SH-SY5Y (cell line): ENCODE measurements around the gene TUBA3C.

Experiments used
- GATA2 ChIP-seq: IDR thresholded peaks from 2 replicates; pipeline ENCODE4 v1.6.1; 2011; ENCODE audit warnings: mild to moderate bottlenecking, low read depth, low read length
- GATA3 ChIP-seq: IDR thresholded peaks from 2 replicates; pipeline ENCODE4 v1.6.1; 2011; ENCODE audit warnings: low read depth, mild to moderate bottlenecking, low read length, moderate library complexity

The TUBA3C gene

GRCh38 chr13:19169496-19169895, 12.1 kb downstream of the TUBA3C start:
- TF ChIP-seq GATA2: no peak
- no peak for TF ChIP-seq GATA3

DNA sequence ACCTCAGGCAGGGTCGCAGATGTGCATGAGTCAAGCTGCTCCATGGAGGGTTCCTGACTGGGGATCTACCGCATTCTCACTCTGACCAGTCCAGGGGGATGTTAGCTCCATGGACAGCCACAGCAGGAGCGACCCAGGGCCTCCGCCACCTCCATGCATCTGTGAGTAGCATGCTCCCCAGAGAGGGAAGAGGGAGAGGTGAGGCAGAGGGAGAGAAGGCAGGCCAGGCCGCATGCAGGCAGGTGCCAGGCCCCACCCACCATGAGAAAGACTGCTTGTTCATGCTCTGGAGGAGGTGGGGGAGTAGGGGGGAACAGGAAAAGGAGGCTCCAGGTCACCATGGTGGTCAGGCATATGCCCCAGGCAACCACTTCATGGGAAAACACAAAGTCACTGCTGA, 20.3 kb downstream of the TUBA3C start:
- no peak for TF ChIP-seq GATA3
- no peak for TF ChIP-seq GATA2

GRCh38 chr13:19159761-19160420, 21.7 kb downstream of the TUBA3C start:
- TF ChIP-seq GATA2: no peak
- TF ChIP-seq GATA3: no peak

DNA sequence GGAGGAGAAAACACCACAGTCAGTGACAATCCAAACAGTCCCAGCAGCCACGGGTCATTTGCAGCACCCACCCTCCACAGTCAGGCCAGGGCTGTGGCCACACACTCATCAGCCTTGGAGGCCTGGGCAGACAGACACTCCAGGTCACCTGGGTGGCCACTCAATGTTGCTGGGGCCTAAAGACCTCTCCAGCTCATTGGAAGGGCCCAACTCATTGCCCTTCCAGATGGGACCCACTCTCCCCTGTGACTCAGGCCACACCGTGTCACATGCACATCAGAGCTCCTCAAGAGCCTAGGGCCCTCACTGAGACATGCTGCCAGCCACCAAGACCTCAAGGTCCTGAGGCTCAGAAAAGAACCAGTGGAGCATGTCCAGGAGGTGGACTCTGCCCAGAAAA, 22.4 kb downstream of the TUBA3C start:
- TF ChIP-seq GATA2 (no peak), GATA3 (no peak)

- no peak for TF ChIP-seq GATA2
- no peak for TF ChIP-seq GATA3
These were observed 23.0 kb downstream of the TUBA3C start for GRCh38 chr13:19158526-19159174.

DNA sequence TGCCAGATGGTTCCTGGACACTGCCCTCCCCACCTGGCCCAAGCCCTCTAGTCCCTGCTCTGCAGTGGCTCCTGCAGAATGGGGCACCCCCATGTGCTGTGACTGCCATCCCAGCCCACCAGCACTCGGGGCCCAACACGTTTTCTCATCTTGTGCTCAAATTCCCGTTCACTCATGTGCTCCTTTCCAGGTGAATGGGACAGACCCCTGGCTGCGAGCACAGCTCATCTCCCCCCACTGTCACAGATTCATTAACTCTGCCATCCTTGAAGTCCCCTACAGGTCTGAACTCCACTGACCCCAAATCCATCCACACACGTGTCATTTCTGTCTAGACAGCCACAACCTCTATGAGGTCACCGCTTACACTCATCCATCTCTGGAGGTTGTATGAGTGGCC, 23.6 kb downstream of the TUBA3C start:
- TF ChIP-seq GATA2 (no peak), GATA3 (no peak)

DNA sequence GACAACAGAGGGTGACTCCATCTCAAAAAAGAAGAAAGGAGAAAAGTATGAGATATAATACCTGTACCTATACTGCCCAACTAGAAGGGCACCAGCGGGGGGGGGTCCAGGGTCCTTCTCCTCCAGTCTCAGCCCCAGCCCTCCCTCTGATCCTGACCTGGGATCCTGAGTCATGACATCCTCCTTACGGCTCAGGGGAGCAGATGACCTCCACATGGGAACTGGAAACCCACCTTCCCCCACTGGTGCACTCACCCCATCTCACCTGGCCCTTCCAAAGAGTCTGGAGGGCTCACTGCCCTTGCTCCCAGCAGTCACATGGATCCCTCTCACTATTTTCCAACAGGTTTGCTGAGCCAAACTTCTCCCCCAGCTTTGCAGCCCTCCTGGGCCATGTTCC, 24.2 kb downstream of the TUBA3C start:
- TF ChIP-seq GATA3: no peak
- TF ChIP-seq GATA2: no peak

GRCh38 chr13:19156013-19156825, 25.4 kb downstream of the TUBA3C start:
- TF ChIP-seq GATA3: no peak
- TF ChIP-seq GATA2: no peak

DNA sequence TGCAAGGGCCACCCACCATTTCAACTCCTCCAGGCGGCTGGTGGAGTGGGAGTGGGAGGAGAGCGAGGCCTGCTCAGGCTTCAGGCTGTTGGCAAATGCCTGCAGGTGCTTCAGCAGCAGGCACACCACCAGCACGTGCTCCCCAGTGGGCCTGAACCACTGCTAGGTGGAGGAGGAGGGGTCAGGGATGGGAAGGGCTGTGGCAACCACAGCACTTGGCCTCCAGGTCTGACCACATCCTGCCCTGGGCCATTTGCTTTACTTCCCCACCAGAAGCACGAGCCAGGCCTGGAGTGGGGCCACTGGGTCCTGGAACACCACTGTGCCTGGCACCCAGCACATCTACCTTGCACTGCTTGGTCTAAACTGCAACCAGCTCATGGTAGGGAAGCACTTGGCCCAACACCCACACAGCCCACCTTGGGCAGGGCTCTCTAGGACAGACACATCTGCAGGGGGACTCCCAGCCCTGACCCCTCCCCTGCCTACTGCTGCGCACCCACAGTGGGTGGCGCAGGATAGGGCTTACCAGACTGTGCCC, 26.2 kb downstream of the TUBA3C start:
- TF ChIP-seq GATA3 (no peak), GATA2 (no peak)

DNA sequence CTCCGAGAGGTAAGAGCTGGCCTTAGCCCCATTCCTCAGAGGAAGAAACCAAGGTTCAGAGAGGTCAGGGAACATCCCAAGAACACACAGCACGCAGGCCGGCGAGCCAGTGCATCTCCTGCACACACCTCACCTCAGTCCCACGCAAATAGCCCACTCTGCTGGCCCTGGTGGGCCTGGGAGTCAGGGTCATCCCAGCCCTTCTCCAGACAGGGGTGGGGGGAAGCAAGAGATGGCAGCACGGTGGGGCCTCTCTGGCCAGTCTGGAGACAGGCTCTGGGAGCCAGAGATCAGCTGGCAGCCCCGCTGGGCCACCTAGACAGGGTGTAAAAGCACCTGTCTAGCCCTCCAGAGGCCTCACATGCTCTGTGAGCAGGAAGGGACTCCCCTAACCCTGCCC, 26.8 kb downstream of the TUBA3C start:
- TF ChIP-seq GATA3 (no peak), GATA2 (no peak)

DNA sequence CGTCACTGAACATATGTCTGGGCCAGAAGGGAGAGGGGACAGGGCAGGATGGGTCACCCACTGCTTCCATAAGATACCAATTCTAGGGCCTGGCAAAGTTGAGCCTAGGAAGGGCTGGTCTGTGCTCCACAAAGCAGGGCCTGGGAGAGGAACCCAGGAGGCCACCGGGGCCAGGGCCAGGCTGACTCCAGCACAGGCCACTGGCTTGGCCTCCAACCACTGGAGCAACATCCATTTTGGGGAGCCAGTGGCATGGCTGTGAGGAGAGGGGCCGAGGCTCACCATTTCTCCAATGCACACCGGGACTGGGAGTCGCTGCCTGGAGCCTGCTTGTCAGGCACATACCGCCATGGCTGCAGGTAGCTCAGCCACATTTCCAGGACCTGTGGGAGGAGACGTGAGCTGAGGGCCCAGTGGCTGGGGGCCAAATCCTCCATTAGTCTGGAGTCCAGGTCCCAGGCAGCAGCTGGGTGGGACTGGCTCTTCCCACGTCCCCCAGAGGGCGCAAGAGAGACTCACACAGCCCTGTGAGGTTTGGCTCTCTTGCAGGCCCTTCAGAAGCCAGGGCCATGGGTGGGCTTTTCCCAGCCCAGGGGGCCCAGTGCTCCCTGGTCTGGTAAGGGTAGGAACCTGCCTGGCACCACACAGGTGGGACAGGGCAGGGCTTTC, 27.7 kb downstream of the TUBA3C start:
- TF ChIP-seq GATA3 (no peak), GATA2 (no peak)

DNA sequence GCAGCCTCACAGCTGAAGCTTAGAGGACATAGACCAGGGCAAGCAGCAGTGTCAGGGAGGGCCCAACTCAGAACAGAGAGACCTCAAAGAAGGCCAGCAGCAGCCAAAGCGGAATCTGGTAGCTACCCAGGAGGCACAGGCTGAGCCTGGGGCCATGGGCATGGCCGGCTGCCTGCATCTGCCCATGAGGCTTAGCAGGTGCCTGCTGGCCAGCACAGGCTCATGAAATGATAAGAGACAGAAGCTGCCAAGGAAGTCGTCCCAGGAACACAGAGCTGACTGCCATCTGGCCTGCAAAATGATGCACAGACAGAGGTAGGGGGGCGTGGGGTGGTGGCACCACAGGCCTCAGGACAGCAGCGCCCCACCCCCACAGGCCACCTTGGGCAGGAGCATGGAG, 29.2 kb downstream of the TUBA3C start:
- TF ChIP-seq GATA3 (no peak), GATA2 (no peak)

- TF ChIP-seq GATA2: no peak
These were observed 29.9 kb downstream of the TUBA3C start for GRCh38 chr13:19151581-19152263.
